ENCODE results near the gene ADAMTS15.

ADAMTS15 gene

GRCh38 chr11:130420478-130421198 is 27.8 kb upstream of the ADAMTS15 start:
- FAIRE-seq: no peak

GRCh38 chr11:130421199-130421585 is 27.3 kb upstream of the ADAMTS15 start:
- FAIRE-seq: no peak

GRCh38 chr11:130421697-130422096 is 26.7 kb upstream of the ADAMTS15 start:
- FAIRE-seq: no peak

GRCh38 chr11:130422251-130422995 is 26.0 kb upstream of the ADAMTS15 start:
- FAIRE-seq: no peak

GRCh38 chr11:130423541-130424142 is 24.8 kb upstream of the ADAMTS15 start:
- no peak for FAIRE-seq

DNA sequence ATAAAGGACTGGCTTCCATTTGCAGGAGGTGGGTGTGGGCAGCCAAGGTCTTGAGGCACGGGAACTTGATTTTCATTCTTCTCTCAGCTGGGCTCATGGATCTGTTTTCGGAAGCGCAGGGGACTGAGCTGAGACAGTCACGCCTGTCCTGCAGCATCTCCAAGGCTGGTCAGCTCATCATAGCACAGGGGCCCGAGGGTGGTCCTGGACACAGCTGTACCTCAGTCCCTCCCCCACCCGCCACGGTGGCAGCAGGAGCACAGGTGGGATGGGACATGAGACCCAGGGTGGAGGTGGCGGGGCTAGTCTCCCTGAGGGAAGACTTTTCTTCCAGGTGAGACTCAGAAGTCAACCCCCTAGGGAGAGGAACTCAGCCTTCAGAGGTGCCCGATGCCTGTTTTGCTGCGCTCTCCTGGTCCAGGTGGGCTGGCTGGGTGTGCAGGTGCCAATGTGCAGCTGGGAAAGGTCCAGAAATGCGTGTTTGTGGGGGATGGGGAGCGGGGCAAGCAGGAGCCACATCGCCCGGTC is 23.8 kb upstream of the ADAMTS15 start:
- no peak for FAIRE-seq

DNA sequence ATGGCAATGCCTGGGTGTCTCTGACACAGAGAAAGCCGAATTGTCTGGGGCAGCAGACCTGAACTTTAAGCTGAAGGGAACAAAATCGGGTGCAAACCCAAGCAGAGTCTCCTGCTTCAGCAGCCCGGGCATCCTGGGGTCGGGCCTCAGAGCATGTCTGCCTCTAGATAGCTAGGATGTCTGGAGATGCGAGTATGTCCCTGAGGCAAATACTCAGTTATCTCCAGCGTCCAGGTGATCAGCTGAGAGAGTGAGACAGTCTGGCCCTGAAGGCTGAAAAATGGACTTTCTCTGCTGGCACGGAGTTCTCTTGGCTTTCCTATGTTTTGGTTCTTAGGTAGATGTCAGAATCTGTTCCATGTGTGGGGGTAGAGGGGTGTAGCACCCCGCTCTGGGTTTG is 23.3 kb upstream of the ADAMTS15 start:
- FAIRE-seq: no peak

DNA sequence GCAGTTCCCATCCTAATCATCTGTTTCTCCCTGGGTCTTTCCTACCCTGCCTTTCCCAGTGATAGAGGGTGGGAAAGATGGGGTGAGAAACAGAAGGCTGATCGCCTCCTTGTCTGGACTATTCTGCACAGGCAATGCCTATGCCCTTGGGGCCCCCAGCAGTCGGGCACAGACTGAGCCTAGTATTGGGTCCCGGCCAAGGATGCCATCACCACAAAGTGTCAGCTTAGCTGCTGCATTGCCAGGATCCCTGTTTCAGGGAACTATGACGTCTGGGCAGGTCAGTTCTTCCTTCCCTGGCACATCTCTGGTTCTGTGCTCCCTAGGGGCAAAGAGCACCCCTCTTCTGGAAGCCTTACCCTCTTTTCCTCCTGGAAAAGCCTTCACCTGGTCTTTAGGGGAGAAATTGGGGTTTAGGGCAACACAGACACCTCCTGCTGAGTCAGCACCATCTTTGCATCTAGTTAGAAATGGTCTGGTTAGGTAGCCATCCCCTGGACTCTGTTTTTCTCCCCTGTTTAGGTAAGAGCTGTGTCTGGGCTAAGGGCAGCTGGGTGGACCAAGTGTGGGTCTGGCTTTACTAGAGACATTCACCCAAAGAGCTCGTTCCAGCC is 22.1 kb upstream of the ADAMTS15 start:
- no peak for FAIRE-seq

DNA sequence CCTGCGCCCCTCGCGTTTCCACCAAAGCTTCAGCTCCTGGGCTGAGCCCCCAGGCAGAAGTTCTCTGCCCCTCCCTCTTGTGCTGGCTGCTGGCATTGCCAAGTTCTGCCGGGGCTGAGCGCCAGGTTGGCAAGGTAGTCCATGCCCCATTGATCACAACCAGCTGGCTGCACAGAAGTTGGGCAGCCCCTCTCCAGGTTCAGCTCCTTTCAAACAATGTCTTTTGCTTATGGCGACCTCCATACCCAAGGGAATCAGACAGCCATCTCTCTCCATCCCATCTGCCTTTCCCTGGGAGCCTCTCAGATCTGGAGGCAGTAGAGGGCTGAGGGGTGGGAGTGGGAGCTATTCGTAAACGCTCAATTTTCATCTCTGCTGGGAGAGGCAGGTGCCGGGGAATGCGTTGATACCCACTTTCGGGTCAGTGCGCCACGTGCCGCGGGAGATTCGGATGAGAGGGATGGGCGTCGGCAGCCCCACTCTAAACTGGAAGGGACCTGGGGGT is 21.6 kb upstream of the ADAMTS15 start:
- no peak for FAIRE-seq

DNA sequence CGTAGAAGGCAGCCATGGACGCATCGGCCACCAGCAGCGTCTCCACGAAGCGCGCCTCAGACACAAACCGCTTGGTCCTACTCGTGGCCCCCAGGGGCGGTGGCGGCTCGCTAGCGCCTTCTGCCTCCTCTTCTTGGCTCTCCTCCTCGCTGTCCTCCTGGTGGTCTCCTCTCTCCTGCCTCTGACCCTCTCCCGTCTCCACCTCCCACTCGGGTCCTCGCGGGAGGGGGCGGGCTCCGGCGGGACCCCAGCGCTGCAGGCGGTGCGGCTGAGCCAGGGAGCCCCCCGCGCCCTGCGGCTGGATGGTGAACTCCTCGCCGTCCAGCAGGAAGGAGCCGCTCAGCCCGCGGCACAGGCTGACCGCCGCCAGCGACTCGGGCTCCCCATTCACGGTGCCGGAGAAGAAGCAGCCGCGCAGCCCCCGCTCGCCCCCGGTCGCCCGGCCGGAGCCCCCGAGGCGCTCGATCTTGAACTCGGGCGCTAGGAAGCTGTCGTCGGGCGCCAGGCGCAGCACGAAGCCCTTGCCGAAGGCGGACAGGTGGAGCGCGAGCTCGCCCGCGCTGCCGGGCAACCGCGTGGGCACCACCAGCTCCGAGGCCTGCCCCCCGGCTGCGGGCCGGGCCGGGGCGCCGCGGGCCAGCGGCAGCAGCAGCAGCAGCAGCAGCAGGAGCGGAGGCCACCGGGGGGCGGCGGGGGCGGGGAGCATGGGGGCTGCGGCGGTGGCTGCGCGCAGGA is 20.7 kb upstream of the ADAMTS15 start:
- FAIRE-seq: no peak

DNA sequence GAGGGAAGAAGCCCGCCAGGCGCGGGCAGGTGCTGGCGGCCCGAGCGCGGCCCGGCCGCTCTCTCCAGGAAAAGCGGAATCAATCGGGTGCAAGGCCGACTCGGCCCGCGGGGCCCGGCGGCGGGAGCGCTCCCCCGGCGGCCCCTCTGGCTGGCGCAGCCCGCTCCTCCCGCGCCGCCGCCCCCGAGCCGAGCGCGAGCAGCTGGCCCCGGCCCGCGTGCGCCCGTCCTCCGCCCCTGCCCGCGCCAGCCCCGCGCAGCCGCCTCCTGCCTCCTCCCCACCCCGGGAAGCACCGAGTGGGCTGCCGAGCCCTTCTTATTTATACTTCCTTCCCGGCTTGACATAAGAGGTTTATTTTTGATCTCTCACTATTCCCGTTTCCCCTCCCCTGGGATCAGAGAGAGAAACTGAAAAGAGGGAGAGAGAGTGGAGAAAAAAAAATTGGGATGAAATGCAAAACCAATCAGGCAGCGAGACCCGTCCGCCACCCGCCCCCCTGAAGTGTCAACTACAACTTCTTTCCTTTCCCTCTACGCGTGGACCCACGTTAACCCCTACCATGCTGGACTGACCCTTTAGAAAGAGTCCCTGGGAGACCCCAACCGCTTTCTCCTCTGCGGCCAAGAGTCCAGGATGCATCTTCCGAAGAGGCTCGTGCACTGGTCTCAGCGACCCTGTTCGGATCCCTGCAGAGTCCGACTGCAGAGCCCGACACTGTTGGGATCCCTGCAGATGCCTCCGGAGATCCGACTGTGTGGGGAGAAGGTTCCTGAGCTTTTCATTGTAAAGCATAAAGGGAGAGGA is 19.9 kb upstream of the ADAMTS15 start, which contains the start of gene ADAMTS8:
ADAMTS8 (minus strand) TSS at position 294 of the 804 bp plus-strand sequence. CDS start 323 bp downstream, outside the sequence.
- FAIRE-seq: no peak

GRCh38 chr11:130429120-130429681 is 19.2 kb upstream of the ADAMTS15 start:
- FAIRE-seq: no peak

- FAIRE-seq: no peak
These were observed 18.5 kb upstream of the ADAMTS15 start for GRCh38 chr11:130429983-130430382.

GRCh38 chr11:130431331-130431773 is 17.1 kb upstream of the ADAMTS15 start:
- no peak for FAIRE-seq

DNA sequence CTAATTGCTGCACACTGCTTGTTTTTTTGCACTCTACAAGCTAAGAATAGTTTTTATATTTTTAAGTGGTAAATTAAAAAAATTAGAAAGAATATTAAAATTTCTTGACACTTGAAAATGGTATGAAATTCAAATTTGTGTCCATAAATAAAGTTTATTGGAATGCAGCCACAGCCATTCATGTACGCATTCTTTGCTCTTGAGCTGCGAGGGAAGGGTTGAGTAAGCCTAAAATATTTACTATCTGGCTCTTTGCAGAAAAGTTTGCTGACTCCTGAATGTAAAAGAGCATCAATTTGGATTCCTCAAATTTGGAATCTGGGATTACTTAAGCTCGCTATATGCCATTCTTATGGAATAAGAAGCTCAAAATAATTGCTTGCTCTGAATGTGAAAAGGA is 16.6 kb upstream of the ADAMTS15 start:
- FAIRE-seq: no peak

DNA sequence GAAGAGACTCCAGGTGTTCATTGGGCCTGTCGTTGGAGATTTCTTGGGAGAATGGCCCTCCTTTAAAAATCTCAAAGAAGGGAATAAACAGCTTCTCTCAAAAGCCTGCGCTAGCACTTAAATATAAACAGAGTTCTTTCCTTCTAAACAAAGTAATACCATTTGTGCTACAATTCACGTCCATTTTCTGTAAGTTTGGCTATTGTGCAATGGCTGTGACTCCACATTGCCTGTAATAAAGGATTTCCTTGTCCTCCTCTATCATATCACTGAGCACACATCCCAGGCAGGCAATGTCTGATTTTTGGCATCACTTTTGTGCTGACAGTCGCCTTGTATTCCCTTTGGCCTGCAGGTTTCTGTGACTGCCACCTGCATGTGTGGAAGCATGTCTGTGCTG is 15.1 kb upstream of the ADAMTS15 start:
- FAIRE-seq: no peak

DNA sequence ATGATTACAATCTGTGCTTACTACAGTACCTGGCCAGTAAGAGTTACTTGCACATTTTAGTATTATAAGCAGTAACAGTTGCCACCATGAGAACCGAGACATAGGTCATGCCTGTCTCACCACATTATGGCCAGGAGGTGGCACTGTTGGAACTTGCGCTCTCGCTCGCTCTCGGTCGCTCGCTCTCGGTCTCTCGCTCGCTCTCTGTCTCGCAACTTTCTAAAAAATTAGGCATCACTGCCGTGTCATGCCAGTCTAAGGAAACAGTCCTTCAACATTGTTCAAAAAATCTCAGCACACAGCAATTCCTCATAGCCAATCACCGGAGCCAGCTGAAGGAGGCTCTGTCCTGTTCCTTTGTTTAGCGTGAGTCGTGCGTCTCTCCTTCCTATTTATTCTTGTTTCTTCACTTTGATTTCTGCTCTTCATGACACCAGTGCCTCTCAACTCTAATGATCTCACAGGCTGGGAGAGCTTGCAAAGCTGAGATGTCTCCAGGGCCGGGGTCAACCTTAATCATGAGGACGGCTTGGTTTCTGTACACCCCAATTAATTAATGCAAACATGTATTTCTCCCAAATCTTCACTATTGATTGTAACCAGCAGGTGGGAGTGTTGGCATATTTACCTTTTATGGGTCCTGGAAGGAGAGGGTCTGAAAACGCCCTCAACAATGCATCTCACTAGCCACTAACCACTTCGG is 13.8 kb upstream of the ADAMTS15 start:
- peak; percentile 45 for FAIRE-seq

DNA sequence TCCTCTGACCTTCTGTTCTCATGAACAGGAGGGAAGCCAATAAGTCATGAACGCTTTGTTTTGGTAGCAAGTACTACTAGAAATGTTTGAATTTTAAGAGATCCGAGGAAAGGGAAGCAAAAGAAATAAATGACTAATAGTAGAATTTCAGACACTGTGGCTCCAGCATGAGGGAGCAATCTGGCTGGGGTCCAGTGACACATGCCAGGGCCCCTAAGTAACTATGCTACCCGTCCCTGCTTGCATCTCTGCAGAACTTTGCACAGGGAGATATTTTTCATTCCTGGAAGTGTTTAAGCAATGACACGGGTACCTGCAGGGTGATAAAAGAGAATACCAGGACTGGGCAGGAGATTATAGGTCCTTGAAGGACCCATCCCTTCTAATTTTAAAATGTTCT is 12.8 kb upstream of the ADAMTS15 start:
- FAIRE-seq: no peak

DNA sequence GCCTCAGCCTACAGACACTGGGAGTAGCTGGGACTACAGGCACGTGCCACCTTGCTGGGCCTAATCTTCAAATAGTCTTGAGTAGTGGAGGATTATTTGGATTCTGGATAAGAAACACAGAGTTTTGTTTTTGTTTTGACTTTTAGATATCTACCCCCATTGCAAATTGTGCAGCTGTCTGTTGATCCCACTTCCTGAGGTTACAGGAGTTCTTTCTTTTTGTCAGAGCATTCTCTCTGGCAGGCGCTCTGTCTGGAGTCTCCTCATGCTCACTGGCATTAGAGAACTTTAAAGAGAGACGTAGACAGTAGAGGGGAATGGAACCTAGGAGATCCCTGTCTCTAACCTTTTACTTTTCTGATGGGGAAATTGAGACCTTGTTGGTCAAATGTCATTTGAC is 12.3 kb upstream of the ADAMTS15 start:
- FAIRE-seq: no peak

- FAIRE-seq: no peak
These were observed 10.6 kb upstream of the ADAMTS15 start for GRCh38 chr11:130437848-130438247.
